ENCODE results near the gene NCOA6.
A peak's percentile ranks its signal among the peaks of the same experiment; 100 is the strongest.

The NCOA6 gene

DNA sequence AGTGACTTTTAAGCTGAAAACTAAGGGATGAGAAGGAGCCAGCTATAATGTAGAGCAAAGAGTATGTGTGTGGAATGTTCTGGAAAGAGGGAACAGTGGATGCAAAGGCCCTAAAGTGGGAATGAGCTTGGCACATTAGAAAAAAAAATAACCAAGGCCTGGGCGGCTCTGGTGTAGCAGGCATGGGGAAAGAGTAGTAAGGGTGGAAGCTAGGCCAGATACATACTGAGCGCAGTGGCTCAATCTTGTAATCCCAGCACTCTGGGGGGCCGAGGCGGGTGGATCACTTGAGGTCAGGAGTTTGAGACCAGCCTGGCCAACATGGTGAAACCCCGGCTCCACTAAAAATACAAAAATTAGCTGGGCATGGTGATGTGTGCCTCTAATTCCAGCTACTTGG lies 38.8 kb upstream of the NCOA6 start:
- no peak for TF ChIP-seq CTCF (IDR thresholded peaks at IDR 0.05; ENCODE audit: control insufficient read depth, extremely low read depth, insufficient read depth)
- H3K4me3 ChIP-seq (ENCODE audit: low read depth, low read length) = no peak overlapping the region
- no peak for DNase-seq (ENCODE audit: low read depth)

DNA sequence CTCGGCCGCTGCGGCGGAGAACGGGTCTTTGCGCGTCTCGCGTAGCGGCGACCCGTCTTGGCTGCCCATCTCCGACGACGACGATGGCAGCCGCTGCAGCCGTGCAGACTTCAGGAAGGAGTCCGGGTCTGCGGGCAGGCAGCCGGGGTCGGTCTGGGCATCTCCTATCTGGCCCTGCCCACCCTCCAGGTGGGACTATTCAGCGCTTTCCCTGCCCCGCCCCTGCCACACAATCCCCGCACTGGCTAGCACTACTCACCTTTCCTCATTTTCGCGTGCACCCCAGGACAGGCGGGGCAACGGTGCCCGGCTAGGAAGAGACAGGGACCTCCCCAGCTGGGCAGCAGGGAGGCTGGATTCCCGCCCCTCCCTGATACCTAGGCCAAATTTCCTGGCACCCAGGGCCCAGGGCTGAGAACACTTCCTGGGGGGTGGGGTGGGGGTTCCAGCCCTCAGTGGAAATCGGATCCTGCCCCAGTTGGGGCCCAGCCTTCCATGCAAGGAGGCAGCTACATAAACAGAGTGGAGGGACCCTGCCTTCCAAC lies 38.0 kb upstream of the NCOA6 start:
- no peak for DNase-seq (ENCODE audit: low read depth)
- TF ChIP-seq CTCF (IDR thresholded peaks at IDR 0.05; ENCODE audit: control insufficient read depth, extremely low read depth, insufficient read depth) = no peak
- H3K4me3 ChIP-seq (ENCODE audit: low read depth, low read length) = no peak overlapping the region

DNA sequence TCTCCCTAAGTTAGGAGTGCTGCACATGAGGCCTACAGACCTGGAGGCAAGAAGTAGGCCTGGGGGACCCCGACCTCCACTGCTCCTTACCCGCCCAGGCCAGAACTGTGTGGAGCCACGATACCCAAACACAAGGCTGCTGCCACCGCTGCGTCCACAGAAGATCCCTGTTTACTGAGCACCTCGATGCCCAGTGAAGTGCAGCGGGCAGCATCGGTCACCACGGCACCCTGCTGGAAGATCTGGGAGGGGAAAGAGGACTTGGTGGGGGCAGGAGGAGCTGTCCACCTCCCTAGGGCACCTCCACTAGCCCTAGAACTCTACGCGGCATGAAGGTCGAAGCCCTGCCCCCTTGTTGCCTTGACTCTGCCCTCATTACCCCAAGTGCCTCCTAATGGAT lies 37.3 kb upstream of the NCOA6 start:
- no peak for DNase-seq (ENCODE audit: low read depth)
- TF ChIP-seq CTCF (IDR thresholded peaks at IDR 0.05; ENCODE audit: control insufficient read depth, extremely low read depth, insufficient read depth) = no peak
- H3K4me3 ChIP-seq (ENCODE audit: low read depth, low read length) = no peak overlapping the region

DNA sequence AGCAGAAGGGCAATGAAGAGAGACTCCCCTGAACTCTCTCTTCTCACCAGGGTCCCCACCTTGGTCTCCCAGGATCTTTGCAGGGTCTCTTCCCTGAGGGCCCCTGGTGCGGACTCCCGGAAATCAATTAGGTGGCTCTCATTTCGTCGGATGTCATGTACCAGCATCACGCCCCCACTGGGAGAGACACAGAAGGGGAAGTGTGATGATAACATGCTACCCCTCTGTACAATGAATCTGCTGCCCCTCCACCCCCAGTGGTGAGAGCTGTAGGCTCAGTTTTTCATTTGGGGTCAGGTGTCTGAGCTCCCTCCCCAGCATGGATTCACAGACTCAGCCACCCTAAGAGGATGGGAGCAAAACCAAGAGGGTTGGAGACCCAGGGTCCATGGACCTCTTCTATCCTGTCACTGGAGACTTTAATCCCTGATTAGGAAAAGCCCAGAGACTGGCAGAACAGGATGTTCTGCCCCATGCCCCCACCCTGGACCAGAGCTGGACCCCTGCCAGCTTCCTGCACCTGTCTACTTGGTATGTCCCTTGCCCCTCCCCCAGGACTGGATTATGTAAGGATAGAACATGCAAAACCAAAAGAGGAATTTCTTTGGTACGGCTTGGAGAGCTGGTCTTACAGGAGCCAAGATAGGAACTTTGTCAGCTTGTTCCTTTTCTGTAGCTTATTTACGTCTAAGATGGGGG lies 36.1 kb upstream of the NCOA6 start:
- H3K4me3 ChIP-seq (ENCODE audit: low read depth, low read length) = no peak overlapping the region
- TF ChIP-seq CTCF (IDR thresholded peaks at IDR 0.05; ENCODE audit: control insufficient read depth, extremely low read depth, insufficient read depth) = no peak

GRCh38 chr20:34859826-34860545 lies 34.5 kb upstream of the NCOA6 start:
- no peak for DNase-seq (ENCODE audit: low read depth)
- TF ChIP-seq CTCF (IDR thresholded peaks at IDR 0.05; ENCODE audit: control insufficient read depth, extremely low read depth, insufficient read depth) = no peak
- no peak overlapping the region for H3K4me3 ChIP-seq (ENCODE audit: low read depth, low read length)

More for the DNA sequence above, 36.1 kb upstream of the NCOA6 start:
- DNase-seq (ENCODE audit: low read depth) = peak; percentile 69

- no peak for DNase-seq (ENCODE audit: low read depth)
- no peak for TF ChIP-seq CTCF (IDR thresholded peaks at IDR 0.05; ENCODE audit: control insufficient read depth, extremely low read depth, insufficient read depth)
- no peak overlapping the region for H3K4me3 ChIP-seq (ENCODE audit: low read depth, low read length)
These were observed 33.9 kb upstream of the NCOA6 start for GRCh38 chr20:34859367-34859766.

Data from LNCaP clone FGC (cell line).